Endothelial cell of umbilical vein (primary cell): ENCODE results near the gene ADD1.

Experiments
- EZH2 ChIP-seq: IDR thresholded peaks from 2 replicates; pipeline ENCODE4 v1.6.1; 2012; ENCODE audit warnings: borderline replicate concordance, low read depth, mild to moderate bottlenecking, moderate library complexity, low read length, inconsistent platforms; ENCODE audit not compliant: severe bottlenecking
- JUN ChIP-seq: IDR thresholded peaks from 2 replicates; pipeline ENCODE4 v1.6.1; 2011; ENCODE audit warnings: borderline replicate concordance, low read depth; ENCODE audit not compliant: insufficient read length, insufficient read depth
- POLR2A ChIP-seq: IDR thresholded peaks from 2 replicates; pipeline ENCODE4 v1.6.1; 2012; ENCODE audit warnings: low read depth, mild to moderate bottlenecking, control low read depth, low read length

- TF ChIP-seq POLR2A (no peak), JUN (no peak), EZH2 (no peak)
These were observed 26.4 kb downstream of the ADD1 start for GRCh38 chr4:2870082-2870481.
